Nephron (organoid): ENCODE data around the gene S100A7A.

ENCODE experiments used
- H3K27ac Mint-ChIP-seq, 3 experiments: 2 replicates each; pipeline ENCODE4 v1.8.0; 2020; ENCODE audit warnings: mixed read lengths in 3 of 3, mild to moderate bottlenecking in 2 of 3, moderate library complexity in 1 of 3
- H3K27me3 Mint-ChIP-seq: 2 replicates; pipeline ENCODE4 v1.8.0; 2021; ENCODE audit warnings: low read depth, mild to moderate bottlenecking, moderate library complexity, mixed read lengths
- H3K36me3 Mint-ChIP-seq: 2 replicates; pipeline ENCODE4 v1.8.0; 2020; ENCODE audit warnings: low read depth, mixed read lengths
- H3K4me1 Mint-ChIP-seq: 2 replicates; pipeline ENCODE4 v1.8.0; 2020; ENCODE audit warnings: mixed read lengths
- H3K4me3 Mint-ChIP-seq, 3 experiments: 2 replicates each; pipeline ENCODE4 v1.8.0; 2020; ENCODE audit warnings: mild to moderate bottlenecking in 3 of 3, mixed read lengths in 3 of 3, moderate library complexity in 2 of 3
- H3K9me3 Mint-ChIP-seq: 2 replicates; pipeline ENCODE4 v1.8.0; 2020; ENCODE audit warnings: mixed read lengths
- CTCF ChIP-seq, 3 experiments: fragments of 200-600 bp; sonication (generic); IDR thresholded peaks; one replicate each; pipeline ENCODE4 v1.5.0; 2021; ENCODE audit warnings: antibody characterized with exemption in 3 of 3; ENCODE audit not compliant: unreplicated experiment in 3 of 3

The S100A7A gene

GRCh38 chr1:153374071-153374470 is 42.2 kb upstream of the S100A7A start:
- no peak overlapping the region for H3K4me3 Mint-ChIP-seq
- TF ChIP-seq CTCF (IDR thresholded peaks at IDR 0.05; ENCODE audit: unreplicated experiment in 3 of 3) = no peak
- H3K36me3 Mint-ChIP-seq = no peaks in the 10 kb centered on the region
- no peaks in the 10 kb centered on the region for H3K4me1 Mint-ChIP-seq
- H3K27me3 Mint-ChIP-seq = peaks cover 21% of the 10 kb centered on the region
- H3K27ac Mint-ChIP-seq = no peak overlapping the region
- no peaks in the 10 kb centered on the region for H3K9me3 Mint-ChIP-seq

- peaks cover 21% of the 10 kb centered on the region for H3K27me3 Mint-ChIP-seq
- H3K4me1 Mint-ChIP-seq = no peaks in the 10 kb centered on the region
- no peaks in the 10 kb centered on the region for H3K36me3 Mint-ChIP-seq
- TF ChIP-seq CTCF (IDR thresholded peaks at IDR 0.05; ENCODE audit: unreplicated experiment in 3 of 3) = no peak
- no peak within 1 kb of the TSS for H3K27ac Mint-ChIP-seq
- H3K9me3 Mint-ChIP-seq = no peaks in the 10 kb centered on the region
- no peak within 1 kb of the TSS for H3K4me3 Mint-ChIP-seq
These were observed 40.8 kb upstream of the S100A7A start, which contains the start of gene S100A12 for GRCh38 chr1:153375511-153375910. S100A12 (minus strand) TSS chr1:153375621; CDS start chr1:153374592, 1,029 bp downstream.

GRCh38 chr1:153379591-153379990 is 36.7 kb upstream of the S100A7A start:
- Mint-ChIP-seq H3K36me3 (no peaks in the 10 kb centered on the region), H3K9me3 (peaks cover 18% of the 10 kb centered on the region), H3K4me1 (no peaks in the 10 kb centered on the region), H3K27me3 (peaks cover 11% of the 10 kb centered on the region), H3K27ac (no peak overlapping the region), H3K4me3 (no peak overlapping the region)
- no peak for TF ChIP-seq CTCF (IDR thresholded peaks at IDR 0.05; ENCODE audit: unreplicated experiment in 3 of 3)

- no peak overlapping the region for H3K27ac Mint-ChIP-seq
- H3K36me3 Mint-ChIP-seq = no peaks in the 10 kb centered on the region
- H3K4me3 Mint-ChIP-seq = no peak overlapping the region
- peaks cover 18% of the 10 kb centered on the region for H3K9me3 Mint-ChIP-seq
- H3K27me3 Mint-ChIP-seq = peaks cover 3% of the 10 kb centered on the region
- no peak for TF ChIP-seq CTCF (IDR thresholded peaks at IDR 0.05; ENCODE audit: unreplicated experiment in 3 of 3)
- no peaks in the 10 kb centered on the region for H3K4me1 Mint-ChIP-seq
These were observed 35.6 kb upstream of the S100A7A start for GRCh38 chr1:153380711-153381110.

GRCh38 chr1:153384958-153385580 is 31.3 kb upstream of the S100A7A start:
- Mint-ChIP-seq H3K4me1 (no peaks in the 10 kb centered on the region), H3K4me3 (no peak overlapping the region)
- no peak for TF ChIP-seq CTCF (IDR thresholded peaks at IDR 0.05; ENCODE audit: unreplicated experiment in 3 of 3)

GRCh38 chr1:153386500-153386901 is 29.8 kb upstream of the S100A7A start:
- H3K36me3 Mint-ChIP-seq = no peaks in the 10 kb centered on the region
- H3K27me3 Mint-ChIP-seq = peaks cover 22% of the 10 kb centered on the region
- H3K27ac Mint-ChIP-seq = no peak overlapping the region
- no peaks in the 10 kb centered on the region for H3K4me1 Mint-ChIP-seq
- H3K9me3 Mint-ChIP-seq = peaks cover 13% of the 10 kb centered on the region
- no peak for TF ChIP-seq CTCF (IDR thresholded peaks at IDR 0.05; ENCODE audit: unreplicated experiment in 3 of 3)
- H3K4me3 Mint-ChIP-seq = no peak overlapping the region

More at GRCh38 chr1:153384958-153385580, 31.3 kb upstream of the S100A7A start:
- Mint-ChIP-seq H3K27me3 (peaks cover 13% of the 10 kb centered on the region), H3K9me3 (peaks cover 18% of the 10 kb centered on the region), H3K27ac (no peak overlapping the region), H3K36me3 (no peaks in the 10 kb centered on the region)
